Memory B cell (primary cell): ENCODE results near the gene CCDC85C.

Source experiments
- ATAC-seq: fragments of 150-1000 bp; cut with Tn5 transposase; 2 replicates; pipeline ENCODE4 v1.10.0; 2021; ENCODE audit warnings: low read depth, mild to moderate bottlenecking, moderate library complexity
- DNase-seq, 2 donors: peaks; one replicate each; pipeline ENCODE4 v3.0.0; 2022; ENCODE audit warnings: low spot score in 2 of 2
- H3K27ac Mint-ChIP-seq: one replicate; pipeline ENCODE4 v1.8.0; 2022; ENCODE audit warnings: mild to moderate bottlenecking, moderate library complexity, mixed read lengths
- H3K27me3 Mint-ChIP-seq: one replicate; pipeline ENCODE4 v1.8.0; 2022; ENCODE audit warnings: mixed read lengths
- H3K36me3 Mint-ChIP-seq: one replicate; pipeline ENCODE4 v1.8.0; 2022; ENCODE audit warnings: mild to moderate bottlenecking, mixed read lengths
- H3K4me1 Mint-ChIP-seq: one replicate; pipeline ENCODE4 v1.8.0; 2022; ENCODE audit warnings: mixed read lengths
- H3K4me3 Mint-ChIP-seq: one replicate; pipeline ENCODE4 v1.8.0; 2022; ENCODE audit warnings: mild to moderate bottlenecking, moderate library complexity, mixed read lengths
- H3K9me3 Mint-ChIP-seq: one replicate; pipeline ENCODE4 v1.8.0; 2022; ENCODE audit warnings: mixed read lengths

The CCDC85C gene

DNA sequence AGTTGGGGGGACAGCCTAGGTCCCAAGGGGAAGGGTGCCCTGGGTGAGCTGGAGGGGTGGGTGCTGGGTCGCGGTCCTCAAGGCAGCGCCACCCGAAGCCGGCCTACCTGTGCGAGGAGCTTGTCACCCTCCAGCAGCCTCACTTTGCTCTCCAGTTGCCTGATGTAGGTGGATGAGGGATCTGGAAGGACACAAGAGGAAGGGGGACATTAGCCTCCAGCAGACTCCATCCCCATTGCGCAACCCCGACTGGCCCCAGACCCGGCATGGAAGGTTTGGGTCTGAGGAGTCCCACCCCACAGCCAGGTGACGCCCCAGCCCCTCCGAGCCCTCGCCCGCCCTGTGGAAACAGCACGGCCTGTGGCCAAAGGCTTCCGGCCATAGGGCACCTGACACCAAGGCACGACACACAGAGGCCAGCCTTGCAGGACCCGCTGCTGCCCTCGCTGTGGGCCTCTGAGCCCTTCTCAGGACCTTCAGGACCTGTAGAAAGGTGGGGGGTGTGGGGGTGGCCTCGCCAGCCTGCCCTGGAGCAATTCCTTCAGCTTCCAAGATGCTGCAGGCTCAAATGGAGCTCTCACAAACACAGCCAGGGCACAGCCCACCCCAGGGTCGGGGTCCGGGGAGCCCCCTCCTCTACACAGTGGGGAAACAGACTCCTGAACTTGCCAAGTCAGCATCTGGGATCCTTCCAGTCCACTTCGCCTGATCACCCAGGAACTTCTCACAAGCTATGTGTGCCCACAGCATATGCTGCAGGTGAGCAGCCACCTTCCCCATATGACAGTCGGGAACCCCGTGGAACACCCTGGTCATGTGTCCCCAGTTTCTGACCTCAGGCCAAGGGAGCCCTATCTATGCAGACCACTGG is 67.9 kb downstream of the CCDC85C start:
- DNase-seq (no peak), ATAC-seq (no peak)
- H3K27ac Mint-ChIP-seq = no peak overlapping the region
- no peak overlapping the region for H3K4me3 Mint-ChIP-seq
- H3K36me3 Mint-ChIP-seq = no peaks in the 10 kb centered on the region
- peaks cover 16% of the 10 kb centered on the region for H3K27me3 Mint-ChIP-seq
- H3K4me1 Mint-ChIP-seq = no peaks in the 10 kb centered on the region
- H3K9me3 Mint-ChIP-seq = no peaks in the 10 kb centered on the region

DNA sequence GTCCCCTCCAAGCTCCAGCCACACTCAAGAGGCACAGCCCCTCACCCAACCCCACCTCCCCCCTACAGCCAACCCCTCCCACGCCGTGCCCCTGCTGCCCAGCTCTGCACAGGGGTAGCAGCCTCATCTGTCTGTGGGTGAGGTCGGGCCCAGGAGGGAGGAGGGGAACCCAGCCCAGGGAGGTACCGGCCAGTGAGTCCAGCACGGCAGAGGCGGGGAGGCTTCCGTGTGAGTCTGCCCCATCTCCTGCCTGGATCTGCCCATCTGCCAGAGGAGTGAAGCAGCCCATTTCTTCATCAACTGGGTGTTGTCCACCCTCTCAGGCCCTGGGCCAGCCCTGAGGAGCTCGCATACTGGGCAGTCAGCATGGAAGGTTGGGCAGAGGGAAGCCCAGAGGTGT is 68.6 kb downstream of the CCDC85C start:
- H3K4me1 Mint-ChIP-seq = no peaks in the 10 kb centered on the region
- no peaks in the 10 kb centered on the region for H3K36me3 Mint-ChIP-seq
- H3K27ac Mint-ChIP-seq = no peak overlapping the region
- ATAC-seq = no peak
- H3K4me3 Mint-ChIP-seq = no peak overlapping the region
- no peaks in the 10 kb centered on the region for H3K9me3 Mint-ChIP-seq
- peaks cover 13% of the 10 kb centered on the region for H3K27me3 Mint-ChIP-seq
- DNase-seq = no peak

DNA sequence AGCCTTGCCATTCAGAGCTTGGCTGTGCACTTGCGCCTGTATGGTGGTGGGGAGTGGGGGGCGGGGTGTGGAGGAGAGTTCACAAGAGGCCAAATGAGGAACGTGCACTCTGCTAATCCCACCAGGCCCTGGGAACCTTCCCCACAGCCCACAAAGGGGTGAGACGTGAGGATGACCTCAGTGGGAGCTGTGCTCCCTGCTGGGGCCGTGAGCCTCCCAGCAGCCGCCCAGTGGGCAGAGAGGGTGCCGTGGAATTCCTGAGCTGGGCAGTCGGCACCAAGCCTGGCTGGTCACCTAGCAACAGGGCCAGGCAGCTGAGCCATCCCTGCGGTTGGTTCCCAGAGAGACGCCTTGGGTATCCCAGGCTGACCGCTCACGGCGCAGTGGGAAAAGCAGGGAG is 69.1 kb downstream of the CCDC85C start:
- DNase-seq (no peak), ATAC-seq (no peak)
- Mint-ChIP-seq H3K36me3 (no peaks in the 10 kb centered on the region), H3K4me1 (no peaks in the 10 kb centered on the region), H3K4me3 (no peak overlapping the region), H3K27me3 (peaks cover 13% of the 10 kb centered on the region), H3K27ac (no peak overlapping the region), H3K9me3 (no peaks in the 10 kb centered on the region)

DNA sequence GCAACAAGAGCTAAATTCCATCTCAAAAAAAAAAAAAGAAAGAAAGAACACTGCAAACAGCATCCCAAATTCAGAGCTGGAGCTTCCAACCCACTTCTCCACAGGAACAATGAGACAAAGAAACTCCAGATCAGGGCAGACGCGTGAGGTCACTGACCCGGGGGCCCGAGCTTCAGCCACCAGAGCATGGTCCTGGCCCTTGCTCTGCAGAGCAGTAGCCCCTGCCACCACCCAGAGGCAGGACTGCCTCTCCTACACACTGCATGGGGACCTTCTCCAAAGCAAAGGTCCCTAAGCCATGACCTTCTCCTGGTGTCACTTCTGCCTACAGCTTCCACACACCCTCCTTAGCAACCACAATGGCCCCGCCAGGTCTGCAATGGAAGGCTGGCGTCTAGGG is 69.7 kb downstream of the CCDC85C start:
- no peak overlapping the region for H3K4me3 Mint-ChIP-seq
- H3K36me3 Mint-ChIP-seq = no peaks in the 10 kb centered on the region
- no peaks in the 10 kb centered on the region for H3K4me1 Mint-ChIP-seq
- no peak for DNase-seq
- no peak overlapping the region for H3K27ac Mint-ChIP-seq
- H3K27me3 Mint-ChIP-seq = peaks cover 13% of the 10 kb centered on the region
- no peaks in the 10 kb centered on the region for H3K9me3 Mint-ChIP-seq
- no peak for ATAC-seq

DNA sequence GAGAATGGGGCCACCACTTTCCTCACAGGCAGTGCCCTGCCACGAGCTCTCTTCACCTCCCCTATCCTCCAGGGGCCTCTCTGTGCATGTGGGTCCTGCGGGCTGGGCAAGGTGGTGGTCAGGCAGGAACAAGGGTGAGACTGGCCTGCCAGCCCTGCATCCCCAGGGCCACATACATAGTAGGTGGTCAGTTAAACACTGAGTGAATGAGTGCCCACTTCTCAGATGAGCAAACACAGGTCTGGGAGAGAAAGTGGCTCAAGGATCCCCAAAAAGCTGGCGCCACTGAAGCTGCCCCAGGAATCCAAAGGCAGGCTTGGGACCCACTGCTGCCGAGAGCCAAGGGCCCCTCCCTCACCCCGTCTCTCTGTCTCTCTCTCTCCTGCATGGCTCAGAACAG is 71.7 kb downstream of the CCDC85C start:
- Mint-ChIP-seq H3K27ac (no peak overlapping the region), H3K4me1 (no peaks in the 10 kb centered on the region), H3K27me3 (peaks cover 5% of the 10 kb centered on the region), H3K36me3 (no peaks in the 10 kb centered on the region), H3K4me3 (no peak overlapping the region), H3K9me3 (no peaks in the 10 kb centered on the region)
- ATAC-seq (no peak), DNase-seq (no peak)

DNA sequence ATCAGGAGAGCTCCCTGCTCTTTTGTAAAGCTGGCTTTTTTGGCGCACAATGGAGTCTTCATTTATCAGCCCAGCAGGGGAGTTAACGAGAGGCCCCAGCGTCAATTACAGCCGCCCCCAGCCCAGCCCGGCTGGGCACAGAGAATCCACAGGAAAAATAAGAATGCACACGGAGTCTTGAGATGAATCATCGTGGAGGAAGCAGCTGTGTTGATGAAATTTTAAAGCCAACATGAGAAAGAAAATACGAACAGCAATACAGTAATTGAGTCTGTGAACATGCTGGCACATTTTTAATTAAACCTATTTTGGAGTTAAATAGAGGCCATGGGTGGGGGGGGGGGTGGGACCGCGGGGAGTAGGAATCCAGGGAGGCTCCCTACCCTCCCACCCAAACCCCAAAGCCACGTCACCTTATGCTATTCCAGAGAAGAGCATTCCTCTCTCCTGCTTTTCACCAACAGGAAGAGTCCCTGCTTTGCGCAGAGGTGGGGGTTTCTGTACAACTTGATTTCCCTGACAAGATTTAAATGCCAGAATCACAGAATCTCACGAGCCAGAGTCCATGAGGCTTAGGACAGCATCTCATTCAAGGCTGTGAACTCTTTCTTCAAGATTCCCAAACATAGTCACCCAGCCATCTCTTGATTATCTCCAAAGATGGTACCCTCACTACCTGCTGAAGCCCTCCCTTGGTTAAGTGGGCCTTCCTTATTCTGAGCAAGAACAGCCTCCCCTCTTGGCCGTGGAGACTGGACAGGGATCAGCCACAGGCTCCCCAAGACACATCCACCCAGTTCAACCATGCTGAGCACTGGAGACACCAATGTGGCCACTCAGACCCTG is 72.5 kb downstream of the CCDC85C start:
- DNase-seq (no peak), ATAC-seq (no peak)
- no peak overlapping the region for H3K27ac Mint-ChIP-seq
- no peaks in the 10 kb centered on the region for H3K4me1 Mint-ChIP-seq
- H3K9me3 Mint-ChIP-seq = no peaks in the 10 kb centered on the region
- no peaks in the 10 kb centered on the region for H3K36me3 Mint-ChIP-seq
- peaks cover under 1% of the 10 kb centered on the region for H3K27me3 Mint-ChIP-seq
- H3K4me3 Mint-ChIP-seq = no peak overlapping the region

DNA sequence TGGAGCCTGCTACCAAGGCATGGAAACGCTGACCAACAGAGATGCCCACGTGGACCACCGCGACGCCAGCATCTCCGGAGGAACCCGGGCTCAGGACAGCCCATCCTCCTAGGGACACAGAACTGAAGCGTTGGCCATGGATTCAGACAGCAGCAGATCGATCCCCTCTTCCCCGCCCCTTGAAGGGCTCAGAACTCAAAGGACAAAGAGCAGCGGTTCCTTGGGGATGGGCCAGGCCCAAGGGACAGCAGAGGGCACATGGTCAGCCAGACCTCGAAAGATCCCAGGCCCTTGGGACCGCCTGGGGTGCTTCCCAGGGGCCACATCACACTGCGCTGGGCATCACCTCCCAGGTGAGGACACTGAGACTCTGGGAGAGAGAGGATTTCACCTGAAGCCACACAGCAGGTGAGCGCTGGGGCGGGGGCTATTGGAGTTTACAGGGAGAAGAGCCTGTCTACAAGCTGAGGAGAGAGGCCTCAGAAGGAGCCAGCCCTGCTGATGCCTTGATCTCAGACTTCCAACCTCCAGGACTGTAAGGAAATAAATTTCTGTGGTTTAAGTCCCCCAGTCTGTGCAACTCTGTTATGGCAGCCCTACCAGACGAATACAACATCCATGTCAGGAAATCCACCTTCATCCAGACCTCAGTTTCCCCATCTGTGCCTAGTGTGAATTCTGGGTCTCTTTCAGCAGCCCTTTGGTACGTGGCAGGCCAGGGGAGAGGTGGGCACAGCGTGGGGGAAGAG is 73.4 kb downstream of the CCDC85C start:
- Mint-ChIP-seq H3K27ac (no peak overlapping the region), H3K4me3 (no peak overlapping the region), H3K36me3 (no peaks in the 10 kb centered on the region), H3K4me1 (no peaks in the 10 kb centered on the region), H3K9me3 (no peaks in the 10 kb centered on the region), H3K27me3 (no peaks in the 10 kb centered on the region)
- ATAC-seq = no peak
- no peak for DNase-seq

DNA sequence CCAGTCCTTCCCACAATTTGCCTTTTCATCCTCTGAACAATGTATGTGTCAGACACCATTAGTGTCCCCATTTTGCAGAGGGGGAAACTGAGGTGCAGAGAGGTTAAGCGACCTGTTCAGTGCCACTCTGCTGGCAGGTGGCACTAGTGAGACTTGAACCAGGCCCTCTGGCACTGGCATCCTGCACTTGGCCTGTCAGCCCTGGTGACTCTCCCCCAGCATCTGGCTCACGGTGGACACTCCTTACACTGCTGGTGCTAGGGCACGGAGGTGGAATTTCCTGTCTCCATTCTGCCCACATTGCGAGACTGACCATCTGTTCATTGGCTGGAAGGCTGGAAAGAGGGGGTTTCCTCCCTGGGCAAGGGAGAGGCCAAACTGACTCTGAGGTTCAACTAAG is 74.1 kb downstream of the CCDC85C start:
- Mint-ChIP-seq H3K36me3 (no peaks in the 10 kb centered on the region), H3K27me3 (no peaks in the 10 kb centered on the region), H3K4me1 (peaks cover 4% of the 10 kb centered on the region), H3K9me3 (no peaks in the 10 kb centered on the region), H3K4me3 (no peak overlapping the region), H3K27ac (no peak overlapping the region)
- ATAC-seq (no peak), DNase-seq (no peak)

DNA sequence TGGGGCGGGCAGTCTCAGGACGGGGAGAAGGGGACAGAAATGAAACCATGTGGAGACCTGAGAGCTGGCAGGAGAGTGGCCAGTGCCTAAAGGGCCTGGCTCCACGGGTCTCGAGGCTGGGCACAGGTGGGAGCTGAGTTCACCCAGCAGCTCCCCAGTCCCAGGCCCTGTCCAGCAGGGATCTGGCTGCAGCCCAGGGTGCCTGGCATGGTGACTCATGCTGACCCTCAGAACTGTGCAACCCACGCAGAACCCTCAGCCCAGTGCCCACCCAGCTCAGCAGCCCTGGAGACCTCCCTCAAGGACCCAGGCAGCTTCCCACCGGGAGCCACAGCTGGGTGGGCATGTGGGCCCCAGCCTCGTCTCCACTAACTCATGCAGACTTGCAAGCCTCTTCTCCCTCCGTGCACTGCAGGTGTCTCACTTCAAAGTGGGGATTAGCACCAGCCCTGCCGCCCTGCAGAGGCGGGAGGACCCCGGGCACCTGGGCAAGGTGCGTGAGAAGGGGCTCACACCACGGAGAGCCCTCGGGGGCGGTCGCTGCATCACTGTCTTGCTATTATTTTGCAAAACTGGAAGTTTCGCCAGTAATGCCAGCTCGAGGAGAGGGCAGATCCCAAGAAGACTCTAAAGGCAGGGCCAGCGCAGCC is 76.5 kb downstream of the CCDC85C start:
- Mint-ChIP-seq H3K9me3 (no peaks in the 10 kb centered on the region), H3K4me1 (peaks cover 5% of the 10 kb centered on the region), H3K27me3 (no peaks in the 10 kb centered on the region), H3K4me3 (no peak overlapping the region), H3K27ac (no peak overlapping the region), H3K36me3 (no peaks in the 10 kb centered on the region)
- ATAC-seq (no peak), DNase-seq (no peak)

DNA sequence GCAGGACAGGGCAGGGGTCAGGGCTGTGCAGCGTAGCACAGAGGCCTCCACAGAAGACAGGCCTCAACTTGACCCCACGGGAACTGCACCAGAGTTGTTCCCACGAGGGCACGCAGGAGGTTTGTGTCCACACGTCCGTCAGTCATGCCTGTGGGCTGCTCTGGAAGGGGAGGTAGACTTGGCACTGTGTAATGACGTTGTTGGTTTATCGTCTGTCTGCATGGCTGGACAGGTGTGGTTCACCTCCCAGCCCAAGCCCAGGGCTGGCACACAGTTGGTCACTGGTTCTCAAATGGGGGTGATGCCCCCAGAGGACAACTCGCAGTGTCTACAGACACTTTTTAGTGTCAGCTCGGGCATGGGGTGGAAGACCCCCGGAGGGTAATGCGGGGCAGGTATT is 77.0 kb downstream of the CCDC85C start:
- ATAC-seq (no peak), DNase-seq (no peak)

DNA sequence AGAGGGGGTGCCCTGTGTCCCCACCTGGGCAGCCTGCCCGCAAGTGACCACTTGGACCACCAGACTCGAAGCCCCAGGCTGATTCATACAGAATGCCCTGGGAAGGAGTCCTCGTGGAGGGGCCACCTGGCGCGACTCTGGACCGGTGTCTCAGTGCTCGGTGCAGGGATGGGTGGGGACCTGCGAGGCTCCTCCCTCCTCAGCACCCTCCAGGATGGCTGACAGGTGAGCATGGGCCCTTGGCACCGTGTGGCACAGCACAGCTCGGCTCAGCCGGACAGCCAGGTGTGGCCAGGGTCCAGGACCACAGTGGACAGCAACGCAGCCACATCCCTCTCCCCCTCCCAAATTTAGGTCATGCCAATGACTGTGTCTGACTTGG is 78.3 kb downstream of the CCDC85C start:
- H3K27ac Mint-ChIP-seq = no peak overlapping the region
- H3K4me3 Mint-ChIP-seq = no peak overlapping the region
- H3K36me3 Mint-ChIP-seq = no peaks in the 10 kb centered on the region
- H3K27me3 Mint-ChIP-seq = no peaks in the 10 kb centered on the region
- ATAC-seq = no peak
- no peaks in the 10 kb centered on the region for H3K9me3 Mint-ChIP-seq
- no peak for DNase-seq
- peaks cover 5% of the 10 kb centered on the region for H3K4me1 Mint-ChIP-seq

More for the DNA sequence above, 77.0 kb downstream of the CCDC85C start:
- Mint-ChIP-seq H3K27me3 (no peaks in the 10 kb centered on the region), H3K4me3 (no peak overlapping the region), H3K36me3 (no peaks in the 10 kb centered on the region), H3K4me1 (peaks cover 5% of the 10 kb centered on the region), H3K9me3 (no peaks in the 10 kb centered on the region), H3K27ac (no peak overlapping the region)

DNA sequence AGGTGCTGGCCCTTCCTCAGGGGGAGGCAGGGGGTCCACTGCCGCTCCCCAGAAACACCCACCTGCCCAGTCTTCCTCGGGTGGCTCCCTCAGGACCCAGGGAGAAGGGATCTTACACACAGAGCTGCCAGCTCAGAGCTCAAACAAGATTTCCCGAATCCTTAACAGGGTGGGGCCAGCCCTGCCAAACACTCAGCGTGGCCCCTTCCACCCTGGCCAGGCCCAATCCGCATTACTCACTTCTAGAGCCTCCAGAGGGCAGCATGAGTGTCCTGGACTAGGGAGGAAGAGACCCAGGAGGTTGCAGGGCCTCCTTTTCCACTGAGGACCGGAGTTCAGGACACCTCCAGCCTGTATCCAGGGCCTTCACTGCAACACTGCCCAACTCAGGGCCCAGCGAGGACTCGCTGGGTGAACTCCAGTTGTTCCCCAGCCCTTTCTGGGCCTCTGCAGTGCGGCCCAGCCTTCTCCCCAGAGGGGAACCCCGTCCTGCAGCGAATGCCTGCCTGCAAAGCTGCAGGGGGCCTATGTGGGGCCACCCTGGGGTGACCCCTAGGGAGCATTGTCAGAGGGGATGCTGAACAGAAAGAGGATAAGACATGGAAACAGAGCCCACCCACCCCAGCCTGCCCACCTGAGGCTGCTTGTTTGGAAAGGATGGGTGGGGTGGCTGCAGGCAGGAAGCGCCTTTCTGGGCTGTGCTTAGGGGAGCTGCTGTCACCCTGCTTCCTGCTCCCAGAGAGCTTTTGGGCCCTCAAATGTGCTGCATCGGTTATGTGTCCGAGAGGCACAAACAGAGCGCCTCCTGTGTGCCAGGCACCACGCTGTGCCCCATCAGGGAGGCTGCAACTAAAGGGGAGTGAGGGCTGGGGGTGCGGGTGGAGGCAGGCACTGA is 79.0 kb downstream of the CCDC85C start:
- ATAC-seq = no peak
- H3K9me3 Mint-ChIP-seq = no peaks in the 10 kb centered on the region
- H3K36me3 Mint-ChIP-seq = no peaks in the 10 kb centered on the region
- no peak overlapping the region for H3K4me3 Mint-ChIP-seq
- DNase-seq = no peak
- no peak overlapping the region for H3K27ac Mint-ChIP-seq
- peaks cover 5% of the 10 kb centered on the region for H3K4me1 Mint-ChIP-seq
- H3K27me3 Mint-ChIP-seq = no peaks in the 10 kb centered on the region

DNA sequence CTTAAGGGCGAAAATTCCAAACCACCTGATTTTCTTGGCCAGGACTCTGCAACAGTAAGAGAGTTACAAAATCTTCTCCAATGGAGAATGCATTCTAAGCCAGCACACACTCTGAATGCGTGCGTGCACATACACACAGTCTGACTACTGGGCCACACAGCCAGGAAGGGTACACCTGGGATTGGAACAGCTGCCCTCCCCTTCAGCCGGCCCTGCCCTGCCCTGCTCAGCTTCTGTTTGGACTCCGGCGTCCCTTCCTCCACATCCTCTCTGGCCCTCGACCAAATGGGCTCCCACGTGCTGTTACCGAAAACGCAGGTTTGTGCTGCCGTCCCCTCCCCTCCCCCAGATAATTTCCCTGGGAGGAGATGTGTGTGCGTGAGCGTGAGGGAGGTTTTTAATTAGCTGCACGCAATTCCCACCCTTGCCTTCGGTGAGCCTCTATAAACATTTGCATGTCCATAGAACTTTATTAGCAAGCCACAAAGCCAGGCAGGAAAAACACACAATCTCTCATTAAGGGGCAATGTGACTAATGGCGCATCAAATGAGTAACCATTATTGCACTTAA is 79.8 kb downstream of the CCDC85C start:
- no peaks in the 10 kb centered on the region for H3K27me3 Mint-ChIP-seq
- peaks cover 5% of the 10 kb centered on the region for H3K4me1 Mint-ChIP-seq
- ATAC-seq = no peak
- H3K27ac Mint-ChIP-seq = no peak overlapping the region
- no peaks in the 10 kb centered on the region for H3K9me3 Mint-ChIP-seq
- H3K4me3 Mint-ChIP-seq = no peak overlapping the region
- no peaks in the 10 kb centered on the region for H3K36me3 Mint-ChIP-seq
- DNase-seq = no peak
